ENCODE results near the gene BAHCC1. TPM values are rescaled to one million over a fixed set of nuclear protein-coding genes. Genes with fewer than 3 reads are reported as not detected.

Gene BAHCC1
- total and polyA plus RNA-seq, 9 of the 15 experiments (the other 6 are each of a cell fraction or from before 2014, with no cell fraction given) = 0.14 to 26.9 (median 5.0) TPM

DNA sequence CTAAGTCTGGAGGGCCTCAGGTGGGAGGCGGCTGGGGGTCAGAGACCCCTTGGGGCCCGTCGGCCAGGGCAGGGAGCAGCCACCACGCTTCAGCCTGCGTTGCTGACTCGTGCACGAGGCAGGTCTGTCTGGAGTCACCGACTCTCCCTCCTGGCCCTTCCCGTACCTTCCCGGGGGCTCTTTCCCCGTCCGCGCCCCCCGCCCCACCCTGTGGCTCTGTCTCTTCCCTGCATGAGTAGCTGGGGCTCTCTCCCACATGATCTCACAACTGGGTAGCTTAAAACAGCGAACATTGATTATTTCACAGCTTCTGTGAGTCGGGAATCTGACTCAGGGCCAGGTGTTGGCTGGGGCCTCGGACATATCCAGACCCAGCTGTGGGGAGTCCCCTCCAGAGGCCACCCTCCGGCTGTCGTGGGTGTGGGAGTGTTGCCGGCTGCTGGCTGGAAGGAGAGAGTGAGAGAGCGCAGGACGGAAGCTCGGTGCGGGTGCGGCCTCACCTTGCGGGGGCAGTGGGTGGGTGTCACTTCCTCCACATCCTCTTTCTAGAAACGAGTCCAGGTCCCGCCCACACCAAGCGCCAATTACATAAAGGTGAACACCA is 17.3 kb downstream of the BAHCC1 start (continued):
- TF ChIP-seq, protein P1, sequence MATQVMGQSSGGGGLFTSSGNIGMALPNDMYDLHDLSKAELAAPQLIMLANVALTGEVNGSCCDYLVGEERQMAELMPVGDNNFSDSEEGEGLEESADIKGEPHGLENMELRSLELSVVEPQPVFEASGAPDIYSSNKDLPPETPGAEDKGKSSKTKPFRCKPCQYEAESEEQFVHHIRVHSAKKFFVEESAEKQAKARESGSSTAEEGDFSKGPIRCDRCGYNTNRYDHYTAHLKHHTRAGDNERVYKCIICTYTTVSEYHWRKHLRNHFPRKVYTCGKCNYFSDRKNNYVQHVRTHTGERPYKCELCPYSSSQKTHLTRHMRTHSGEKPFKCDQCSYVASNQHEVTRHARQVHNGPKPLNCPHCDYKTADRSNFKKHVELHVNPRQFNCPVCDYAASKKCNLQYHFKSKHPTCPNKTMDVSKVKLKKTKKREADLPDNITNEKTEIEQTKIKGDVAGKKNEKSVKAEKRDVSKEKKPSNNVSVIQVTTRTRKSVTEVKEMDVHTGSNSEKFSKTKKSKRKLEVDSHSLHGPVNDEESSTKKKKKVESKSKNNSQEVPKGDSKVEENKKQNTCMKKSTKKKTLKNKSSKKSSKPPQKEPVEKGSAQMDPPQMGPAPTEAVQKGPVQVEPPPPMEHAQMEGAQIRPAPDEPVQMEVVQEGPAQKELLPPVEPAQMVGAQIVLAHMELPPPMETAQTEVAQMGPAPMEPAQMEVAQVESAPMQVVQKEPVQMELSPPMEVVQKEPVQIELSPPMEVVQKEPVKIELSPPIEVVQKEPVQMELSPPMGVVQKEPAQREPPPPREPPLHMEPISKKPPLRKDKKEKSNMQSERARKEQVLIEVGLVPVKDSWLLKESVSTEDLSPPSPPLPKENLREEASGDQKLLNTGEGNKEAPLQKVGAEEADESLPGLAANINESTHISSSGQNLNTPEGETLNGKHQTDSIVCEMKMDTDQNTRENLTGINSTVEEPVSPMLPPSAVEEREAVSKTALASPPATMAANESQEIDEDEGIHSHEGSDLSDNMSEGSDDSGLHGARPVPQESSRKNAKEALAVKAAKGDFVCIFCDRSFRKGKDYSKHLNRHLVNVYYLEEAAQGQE (IDR thresholded peaks at IDR 0.05; ENCODE audit: borderline replicate concordance) = peak; percentile 21; the same call in 1 of the 2 replicates
- TF ChIP-seq, protein P1 (CRISPR knock-in tag; IDR thresholded peaks at IDR 0.05; ENCODE audit: low read depth) = no peak
